Measurements from ENCODE around the gene RBM14. TPM values are rescaled to one million over a fixed set of nuclear protein-coding genes. Genes with fewer than 3 reads are reported as not detected.
"Not testable (repeated sequence)": the region's sequence is repeated elsewhere in the genome, so short reads cannot be mapped to it uniquely, and the experiment has no call there.

RBM14 gene
- total RNA-seq, 1 experiment from 2014 or later: 57.8 TPM

- Histone ChIP-seq H3K9me3 (replicated peaks) (no peaks in the 10 kb centered on the region), H3K36me3 (peaks cover 98% of the 10 kb centered on the region), H3K27me3 (replicated peaks) (no peaks in the 10 kb centered on the region), H3K4me1 (replicated peaks) (no peaks in the 10 kb centered on the region), H3K4me3 (no peak overlapping the region), H3K27ac (no peak overlapping the region)
- DNase-seq (ENCODE audit: low read depth in 1 of 2, low spot score in 2 of 2): no peak
Observed at GRCh38 chr11:66631883-66632282, 15.5 kb downstream of the RBM14 start.

DNA sequence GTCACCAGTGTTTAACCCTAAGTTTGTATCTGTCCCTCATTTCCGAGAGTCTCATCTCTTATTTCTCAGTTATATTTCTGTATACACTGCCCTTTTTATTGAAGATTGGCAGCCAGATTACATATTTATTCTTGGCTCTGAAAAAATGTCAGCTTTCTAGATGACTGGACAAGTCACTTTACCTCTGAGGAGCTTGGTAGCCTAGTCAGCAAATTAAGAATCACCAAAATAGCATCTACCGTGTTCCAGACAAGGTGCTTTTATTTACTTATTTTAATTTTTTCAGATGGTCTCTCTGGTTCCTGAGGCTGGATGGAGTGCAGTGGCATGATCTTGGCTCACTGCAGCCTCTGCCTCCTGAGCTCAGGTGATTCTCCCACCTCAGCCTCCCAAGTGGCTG, 16.5 kb downstream of the RBM14 start:
- Histone ChIP-seq H3K9me3 (replicated peaks) (no peaks in the 10 kb centered on the region), H3K4me3 (no peak overlapping the region), H3K4me1 (replicated peaks) (peaks cover 8% of the 10 kb centered on the region), H3K27me3 (replicated peaks) (no peaks in the 10 kb centered on the region), H3K36me3 (peaks cover 97% of the 10 kb centered on the region), H3K27ac (no peak overlapping the region)
- no peak for DNase-seq (ENCODE audit: low read depth in 1 of 2, low spot score in 2 of 2)

DNA sequence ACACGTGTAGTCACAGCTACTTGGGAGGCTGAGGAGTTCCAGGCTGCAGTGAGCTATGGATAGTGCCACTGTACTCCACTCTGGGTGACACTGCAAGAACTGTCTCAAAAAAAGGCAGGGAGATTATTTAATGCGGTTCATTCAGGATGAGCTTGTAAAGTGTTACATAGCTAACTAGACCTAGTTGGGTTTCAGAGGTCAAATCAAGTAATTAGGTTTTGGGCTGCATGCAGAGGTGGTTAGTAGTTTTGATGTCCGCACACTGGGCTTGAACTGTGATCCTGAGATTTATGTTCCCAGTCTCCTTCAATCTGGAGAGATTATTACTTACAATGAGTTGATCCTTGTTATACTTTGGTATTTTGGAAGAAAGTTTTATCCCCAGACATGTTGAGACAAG, 20.0 kb downstream of the RBM14 start:
- H3K9me3 ChIP-seq (replicated peaks): no peaks in the 10 kb centered on the region
- no peak for DNase-seq (ENCODE audit: low read depth in 1 of 2, low spot score in 2 of 2)
- H3K4me1 ChIP-seq (replicated peaks): peaks cover 33% of the 10 kb centered on the region
- H3K36me3 ChIP-seq: peaks cover 94% of the 10 kb centered on the region
- H3K4me3 ChIP-seq: no peak overlapping the region
- H3K27ac ChIP-seq: no peak overlapping the region
- H3K27me3 ChIP-seq (replicated peaks): no peaks in the 10 kb centered on the region

GRCh38 chr11:66637557-66638176, 21.2 kb downstream of the RBM14 start:
- Histone ChIP-seq H3K4me3 (peak overlapping the region; percentile 58), H3K27ac (no peak overlapping the region), H3K4me1 (replicated peaks) (peaks cover 39% of the 10 kb centered on the region), H3K36me3 (peaks cover 94% of the 10 kb centered on the region), H3K27me3 (replicated peaks) (no peaks in the 10 kb centered on the region), H3K9me3 (replicated peaks) (no peaks in the 10 kb centered on the region)
- no peak for DNase-seq (ENCODE audit: low read depth in 1 of 2, low spot score in 2 of 2)

DNA sequence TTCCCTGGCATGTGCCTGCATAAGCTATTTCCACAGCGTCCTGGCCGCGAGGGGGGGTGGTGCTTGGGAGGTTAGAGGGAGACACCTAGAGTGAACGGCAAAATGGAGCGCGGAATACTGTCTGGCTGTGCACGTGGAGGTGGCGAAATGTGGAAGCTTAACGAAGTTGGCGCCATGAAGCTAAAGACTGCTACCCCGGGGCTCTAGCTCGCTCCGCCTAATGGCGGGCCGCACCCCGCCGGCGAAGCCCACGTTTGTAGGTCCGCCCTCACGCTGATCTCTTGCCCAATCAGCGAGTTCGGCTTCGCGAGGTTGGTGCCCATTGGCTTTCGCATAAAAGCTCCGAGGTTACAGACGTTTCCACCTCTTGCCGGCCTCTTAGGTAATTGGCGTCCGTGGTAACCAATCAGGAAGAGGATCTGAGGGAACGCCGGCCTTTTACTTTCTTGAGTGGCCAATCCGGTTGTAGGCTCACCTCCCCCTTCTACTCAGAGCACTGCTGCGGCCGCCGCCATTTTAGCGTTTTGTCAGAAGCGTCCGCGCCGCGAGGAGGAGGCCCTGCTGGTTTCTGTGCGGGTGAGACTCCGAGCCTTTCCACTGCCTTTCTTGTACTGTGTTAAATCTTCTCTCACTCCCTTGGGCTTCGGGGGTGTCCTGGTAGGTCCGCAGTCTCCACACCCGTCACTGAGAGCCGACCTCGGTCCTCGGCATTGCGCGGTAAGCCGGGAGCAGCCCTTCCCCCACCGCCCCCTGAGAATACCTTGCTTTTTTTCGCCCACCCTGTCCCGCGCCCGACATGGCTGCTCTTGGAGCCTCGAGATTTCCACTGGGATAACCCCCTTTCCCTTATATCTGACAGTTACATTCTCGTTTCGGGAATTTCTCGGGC, 22.0 kb downstream of the RBM14 start, which contains the start of gene RBM4:
RBM4 (plus strand) TSS at position 527 of the 889 bp plus-strand sequence. CDS start 1,009 bp downstream, outside the sequence.
- Histone ChIP-seq H3K27me3 (replicated peaks) (no peaks in the 10 kb centered on the region), H3K27ac (peak within 1 kb of the TSS; percentile 56), H3K9me3 (replicated peaks) (no peaks in the 10 kb centered on the region), H3K4me3 (peak within 1 kb of the TSS; percentile 58), H3K36me3 (peaks cover 94% of the 10 kb centered on the region), H3K4me1 (replicated peaks) (peaks cover 39% of the 10 kb centered on the region)
- DNase-seq (ENCODE audit: low read depth in 1 of 2, low spot score in 2 of 2): peak; percentile 100

DNA sequence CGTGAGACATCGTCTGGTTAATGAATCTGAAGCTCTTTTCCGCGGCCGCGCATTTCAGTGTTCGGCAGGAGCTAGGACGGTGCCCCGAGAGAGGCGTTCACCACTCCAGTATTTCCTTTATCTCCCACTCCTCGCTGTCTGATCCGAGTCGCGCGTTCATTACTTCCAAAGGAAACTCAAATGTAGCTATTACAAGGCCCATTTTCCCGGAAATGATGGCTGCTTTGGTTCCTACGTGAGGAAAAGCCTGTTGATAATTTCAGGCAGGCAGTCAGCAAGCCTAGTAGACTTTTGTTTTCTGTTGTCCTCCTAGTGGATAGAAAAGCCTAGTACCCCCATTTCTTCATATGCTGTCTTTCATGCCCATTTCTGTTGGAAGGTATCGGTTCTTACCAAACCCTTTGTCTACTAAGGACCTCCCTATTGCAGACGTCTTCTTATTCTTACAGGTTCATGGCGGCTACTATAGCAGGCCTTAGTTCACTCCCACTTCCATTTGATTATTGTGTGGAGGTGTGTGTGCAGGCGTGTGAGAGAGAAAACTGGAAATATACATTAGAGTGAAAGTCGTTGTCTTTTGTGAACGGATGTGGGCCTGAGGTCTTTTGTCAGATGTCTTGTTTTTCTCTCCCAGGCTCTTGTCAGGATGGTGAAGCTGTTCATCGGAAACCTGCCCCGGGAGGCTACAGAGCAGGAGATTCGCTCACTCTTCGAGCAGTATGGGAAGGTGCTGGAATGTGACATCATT, 22.8 kb downstream of the RBM14 start:
- H3K36me3 ChIP-seq: peaks cover 94% of the 10 kb centered on the region
- no peak for DNase-seq (ENCODE audit: low read depth in 1 of 2, low spot score in 2 of 2)
- H3K4me3 ChIP-seq: peak overlapping the region; percentile 58
- no peaks in the 10 kb centered on the region for H3K27me3 ChIP-seq (replicated peaks)
- H3K4me1 ChIP-seq (replicated peaks): peaks cover 39% of the 10 kb centered on the region
- H3K27ac ChIP-seq: peak overlapping the region; percentile 56
- no peaks in the 10 kb centered on the region for H3K9me3 ChIP-seq (replicated peaks)

GRCh38 chr11:66639814-66640340, 23.4 kb downstream of the RBM14 start:
- peaks cover 39% of the 10 kb centered on the region for H3K4me1 ChIP-seq (replicated peaks)
- H3K27ac ChIP-seq; H3K9me3 ChIP-seq (replicated peaks): not testable (repeated sequence)

DNA sequence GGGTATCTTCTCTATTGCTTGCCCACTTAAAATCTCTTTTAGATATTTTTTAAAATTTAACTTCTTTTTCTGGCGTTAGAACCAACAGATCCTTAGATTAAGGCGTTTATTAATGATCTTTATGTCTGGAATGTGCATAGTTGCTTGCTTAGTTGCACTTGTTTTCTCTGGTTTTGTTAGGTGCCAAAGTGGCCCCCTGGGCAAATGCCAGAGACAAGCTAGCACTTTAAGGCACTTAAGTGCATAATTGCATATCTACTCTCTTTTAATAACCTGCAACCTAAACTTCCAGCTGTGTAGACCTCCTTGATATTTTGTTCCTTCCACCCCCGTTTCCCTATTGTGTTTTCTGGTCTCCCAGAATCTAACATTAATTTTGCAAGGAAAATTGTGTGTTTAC, 25.4 kb downstream of the RBM14 start:
- Histone ChIP-seq H3K36me3 (peaks cover 96% of the 10 kb centered on the region), H3K9me3 (replicated peaks) (no peaks in the 10 kb centered on the region), H3K4me1 (replicated peaks) (peaks cover 39% of the 10 kb centered on the region), H3K27me3 (replicated peaks) (no peaks in the 10 kb centered on the region), H3K27ac (no peak overlapping the region), H3K4me3 (no peak overlapping the region)
- DNase-seq (ENCODE audit: low read depth in 1 of 2, low spot score in 2 of 2): no peak

More at GRCh38 chr11:66639814-66640340, 23.4 kb downstream of the RBM14 start:
- H3K27me3 ChIP-seq (replicated peaks); DNase-seq (ENCODE audit: low read depth in 1 of 2, low spot score in 2 of 2): not testable (repeated sequence)
- peak overlapping the region; percentile 58 for H3K4me3 ChIP-seq
- peaks cover 94% of the 10 kb centered on the region for H3K36me3 ChIP-seq

- no peaks in the 10 kb centered on the region for H3K9me3 ChIP-seq (replicated peaks)
- no peak for DNase-seq (ENCODE audit: low read depth in 1 of 2, low spot score in 2 of 2)
- no peaks in the 10 kb centered on the region for H3K27me3 ChIP-seq (replicated peaks)
- peaks cover 100% of the 10 kb centered on the region for H3K36me3 ChIP-seq
- H3K4me1 ChIP-seq (replicated peaks): peaks cover 28% of the 10 kb centered on the region
- H3K4me3 ChIP-seq: no peak overlapping the region
- no peak overlapping the region for H3K27ac ChIP-seq
Observed at GRCh38 chr11:66643745-66644437, 27.5 kb downstream of the RBM14 start.

GRCh38 chr11:66646828-66647227, 30.4 kb downstream of the RBM14 start:
- Histone ChIP-seq H3K9me3 (replicated peaks) (no peaks in the 10 kb centered on the region), H3K36me3 (peaks cover 100% of the 10 kb centered on the region), H3K4me1 (replicated peaks) (peaks cover 2% of the 10 kb centered on the region), H3K27ac (no peak overlapping the region), H3K4me3 (no peak overlapping the region), H3K27me3 (replicated peaks) (no peaks in the 10 kb centered on the region)
- no peak for DNase-seq (ENCODE audit: low read depth in 1 of 2, low spot score in 2 of 2)

GRCh38 chr11:66649903-66650302, 33.5 kb downstream of the RBM14 start:
- Histone ChIP-seq H3K27ac (no peak overlapping the region), H3K36me3 (peaks cover 100% of the 10 kb centered on the region)

GRCh38 chr11:66651016-66651415, 34.6 kb downstream of the RBM14 start:
- no peaks in the 10 kb centered on the region for H3K9me3 ChIP-seq (replicated peaks)
- H3K4me3 ChIP-seq: no peak overlapping the region
- H3K27me3 ChIP-seq (replicated peaks): no peaks in the 10 kb centered on the region
- H3K36me3 ChIP-seq: peaks cover 100% of the 10 kb centered on the region
- no peak for DNase-seq (ENCODE audit: low read depth in 1 of 2, low spot score in 2 of 2)
- no peaks in the 10 kb centered on the region for H3K4me1 ChIP-seq (replicated peaks)
- no peak overlapping the region for H3K27ac ChIP-seq

More at GRCh38 chr11:66649903-66650302, 33.5 kb downstream of the RBM14 start:
- no peak overlapping the region for H3K4me3 ChIP-seq
- H3K9me3 ChIP-seq (replicated peaks): no peaks in the 10 kb centered on the region
- DNase-seq (ENCODE audit: low read depth in 1 of 2, low spot score in 2 of 2): no peak
- no peaks in the 10 kb centered on the region for H3K4me1 ChIP-seq (replicated peaks)
- no peaks in the 10 kb centered on the region for H3K27me3 ChIP-seq (replicated peaks)

DNA sequence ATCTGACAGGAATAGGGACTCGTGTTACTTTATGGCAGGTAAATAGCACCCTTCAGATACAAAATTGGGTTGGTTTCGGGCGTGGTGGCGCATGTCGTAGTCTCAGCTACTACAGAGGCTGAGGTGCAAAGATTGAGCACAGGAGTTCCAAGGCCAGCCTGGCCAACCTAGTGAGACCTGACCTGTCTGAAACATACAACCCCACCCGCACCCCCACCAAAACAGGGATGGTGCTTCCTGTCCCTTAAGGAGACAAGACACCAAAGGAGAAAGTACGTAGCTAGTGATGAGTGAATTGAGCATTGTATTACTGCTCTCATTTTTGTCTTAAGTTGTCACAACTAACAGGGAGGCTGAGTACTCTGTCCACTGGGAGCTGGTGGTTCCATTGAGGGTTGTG, 36.2 kb downstream of the RBM14 start:
- Histone ChIP-seq H3K36me3 (peaks cover 100% of the 10 kb centered on the region), H3K4me3 (no peak overlapping the region), H3K4me1 (replicated peaks) (no peaks in the 10 kb centered on the region), H3K9me3 (replicated peaks) (no peaks in the 10 kb centered on the region), H3K27me3 (replicated peaks) (no peaks in the 10 kb centered on the region), H3K27ac (no peak overlapping the region)
- DNase-seq (ENCODE audit: low read depth in 1 of 2, low spot score in 2 of 2): no peak

All from SJSA1 (cell line).